Neural progenitor cell (in vitro differentiated cells): ENCODE data around the gene TMEM30B. TPM values are rescaled to one million over a fixed set of nuclear protein-coding genes. Genes with fewer than 3 reads are reported as not detected.

Experiments
- DNase-seq: peaks from one replicate; pipeline ENCODE4 v3.0.0-alpha.2; 2016; ENCODE audit warnings: low spot score
- H2AFZ ChIP-seq: fragments of 200-600 bp; sonication (generic); replicated peaks from 2 replicates; pipeline ENCODE4 v1.6.1; 2016; ENCODE audit warnings: antibody characterized with exemption
- H3F3A ChIP-seq: fragments of 200-600 bp; sonication (generic); 2 replicates; pipeline ENCODE4 v1.6.1; 2016; ENCODE audit warnings: antibody characterized with exemption, low read depth
- H3K27ac ChIP-seq: fragments of 200-600 bp; sonication (generic); 2 replicates; pipeline ENCODE4 v1.5.1; 2016; ENCODE audit warnings: mild to moderate bottlenecking
- H3K27me3 ChIP-seq: fragments of 200-600 bp; sonication (generic); 2 replicates; pipeline ENCODE4 v1.6.1; 2016; ENCODE audit warnings: mild to moderate bottlenecking, moderate library complexity
- H3K36me3 ChIP-seq: fragments of 200-600 bp; sonication (generic); 2 replicates; pipeline ENCODE4 v1.5.1; 2016
- H3K4me1 ChIP-seq: fragments of 200-600 bp; sonication (generic); 2 replicates; pipeline ENCODE4 v1.6.1; 2016; ENCODE audit warnings: mixed run types
- H3K4me2 ChIP-seq: fragments of 200-600 bp; sonication (generic); 2 replicates; pipeline ENCODE4 v1.6.1; 2016
- H3K4me3 ChIP-seq: fragments of 200-600 bp; sonication (generic); 2 replicates; pipeline ENCODE4 v1.5.1; 2016
- H3K79me2 ChIP-seq: fragments of 200-600 bp; sonication (generic); 2 replicates; pipeline ENCODE4 v1.6.1; 2016; ENCODE audit warnings: low read depth
- H3K9ac ChIP-seq: fragments of 200-600 bp; sonication (generic); 2 replicates; pipeline ENCODE4 v1.6.1; 2016
- H3K9me3 ChIP-seq: fragments of 200-600 bp; sonication (generic); 2 replicates; pipeline ENCODE4 v1.5.1; 2016; ENCODE audit warnings: low read depth
- H4K20me1 ChIP-seq: fragments of 200-600 bp; sonication (generic); 2 replicates; pipeline ENCODE4 v1.6.1; 2016; ENCODE audit warnings: low read depth
- H3K27ac Mint-ChIP-seq: 3 replicates; pipeline ENCODE4 v1.8.0; 2021; ENCODE audit warnings: mixed read lengths
- H3K27me3 Mint-ChIP-seq: 2 replicates; pipeline ENCODE4 v1.8.0; 2022; ENCODE audit warnings: low read depth, mild to moderate bottlenecking, inconsistent platforms, moderate library complexity, mixed read lengths; ENCODE audit not compliant: insufficient read depth
- H3K36me3 Mint-ChIP-seq: 3 replicates; pipeline ENCODE4 v1.8.0; 2021; ENCODE audit warnings: mixed read lengths
- H3K4me1 Mint-ChIP-seq: 3 replicates; pipeline ENCODE4 v1.8.0; 2021; ENCODE audit warnings: mixed read lengths
- H3K4me3 Mint-ChIP-seq: 3 replicates; pipeline ENCODE4 v1.8.0; 2021; ENCODE audit warnings: mild to moderate bottlenecking, moderate library complexity, mixed read lengths
- H3K9me3 Mint-ChIP-seq: 3 replicates; pipeline ENCODE4 v1.8.0; 2020; ENCODE audit warnings: mixed read lengths
- CTCF ChIP-seq: fragments of 200-600 bp; sonication (generic); IDR thresholded peaks from 2 replicates; pipeline ENCODE4 v1.5.1; 2017; ENCODE audit warnings: antibody characterized with exemption, mild to moderate bottlenecking
- EZH2 ChIP-seq: fragments of 200-600 bp; sonication (generic); IDR thresholded peaks from 2 replicates; pipeline ENCODE4 v1.6.1; 2017; ENCODE audit warnings: antibody characterized with exemption, mild to moderate bottlenecking, moderate library complexity
- EZH2phosphoT487 ChIP-seq: fragments of 200-600 bp; sonication (generic); IDR thresholded peaks from 2 replicates; pipeline ENCODE4 v1.6.1; 2017; ENCODE audit warnings: antibody characterized with exemption
- total RNA-seq: library from RNA; depleted of rRNA; stranded (reverse); fragments of >200 nt; gene quantifications from 2 replicates; pipeline ENCODE4 v1.2.3, GENCODE V29; 2015; ENCODE audit warnings: low replicate concordance

Gene TMEM30B
- total RNA-seq, 1 donor from 2014 or later = 0.07 TPM

GRCh38 chr14:61288228-61288627, 7.1 kb upstream of the TMEM30B start:
- Histone ChIP-seq H3K4me2 (no peak overlapping the region), H3K27me3 (peaks cover 12% of the 10 kb centered on the region), H2AFZ (no peak overlapping the region), H3K79me2 (no peaks in the 10 kb centered on the region), H3K9me3 (no peaks in the 10 kb centered on the region), H3K27ac (no peak overlapping the region), H4K20me1 (no peaks in the 10 kb centered on the region), H3K9ac (no peak overlapping the region), H3K4me3 (no peak overlapping the region), H3F3A (no peaks in the 10 kb centered on the region), H3K4me1 (no peaks in the 10 kb centered on the region), H3K36me3 (no peaks in the 10 kb centered on the region)
- Mint-ChIP-seq H3K36me3 (no peaks in the 10 kb centered on the region), H3K9me3 (no peaks in the 10 kb centered on the region), H3K4me1 (peaks cover 3% of the 10 kb centered on the region), H3K27me3 (peaks cover 9% of the 10 kb centered on the region), H3K4me3 (no peak overlapping the region), H3K27ac (no peak overlapping the region)
- no peak for TF ChIP-seq EZH2phosphoT487
- no peak for DNase-seq

- H3K4me2 ChIP-seq = no peak overlapping the region
- no peaks in the 10 kb centered on the region for H3K9me3 Mint-ChIP-seq
- no peak overlapping the region for H2AFZ ChIP-seq
- H3K4me3 ChIP-seq = no peak overlapping the region
- TF ChIP-seq EZH2 (no peak), CTCF (no peak), EZH2phosphoT487 (no peak)
- peaks cover 3% of the 10 kb centered on the region for H3K4me1 Mint-ChIP-seq
- no peak overlapping the region for H3K9ac ChIP-seq
- peaks cover 11% of the 10 kb centered on the region for H3K27me3 Mint-ChIP-seq
- no peak overlapping the region for H3K27ac Mint-ChIP-seq
- H3K36me3 Mint-ChIP-seq = no peaks in the 10 kb centered on the region
- H3K36me3 ChIP-seq = no peaks in the 10 kb centered on the region
- DNase-seq = no peak
- H4K20me1 ChIP-seq = no peaks in the 10 kb centered on the region
- H3K27ac ChIP-seq = no peak overlapping the region
- H3K4me3 Mint-ChIP-seq = no peak overlapping the region
- H3K4me1 ChIP-seq = no peaks in the 10 kb centered on the region
- H3K9me3 ChIP-seq = no peaks in the 10 kb centered on the region
- H3F3A ChIP-seq = no peaks in the 10 kb centered on the region
- peaks cover 23% of the 10 kb centered on the region for H3K27me3 ChIP-seq
- no peaks in the 10 kb centered on the region for H3K79me2 ChIP-seq
These were observed 6.1 kb upstream of the TMEM30B start for GRCh38 chr14:61287196-61287595.

GRCh38 chr14:61285364-61285763, 4.2 kb upstream of the TMEM30B start:
- Histone ChIP-seq H3K79me2 (no peaks in the 10 kb centered on the region), H3F3A (no peaks in the 10 kb centered on the region), H3K27me3 (peaks cover 41% of the 10 kb centered on the region), H3K4me1 (no peaks in the 10 kb centered on the region), H3K36me3 (no peaks in the 10 kb centered on the region), H3K9ac (no peak overlapping the region), H3K4me2 (no peak overlapping the region), H3K4me3 (no peak overlapping the region), H3K27ac (no peak overlapping the region), H2AFZ (no peak overlapping the region), H3K9me3 (no peaks in the 10 kb centered on the region), H4K20me1 (no peaks in the 10 kb centered on the region)
- Mint-ChIP-seq H3K4me3 (no peak overlapping the region), H3K9me3 (peaks cover 2% of the 10 kb centered on the region), H3K27ac (no peak overlapping the region), H3K36me3 (no peaks in the 10 kb centered on the region), H3K4me1 (peaks cover 5% of the 10 kb centered on the region), H3K27me3 (peaks cover 21% of the 10 kb centered on the region)
- DNase-seq = no peak
- TF ChIP-seq EZH2 = no peak
- no peak for TF ChIP-seq EZH2phosphoT487
- TF ChIP-seq CTCF = no peak

- Histone ChIP-seq H3K9ac (no peak overlapping the region), H3K4me1 (no peaks in the 10 kb centered on the region), H3K4me3 (no peak overlapping the region), H3K27ac (no peak overlapping the region), H3K27me3 (peaks cover 55% of the 10 kb centered on the region), H4K20me1 (no peaks in the 10 kb centered on the region), H2AFZ (no peak overlapping the region), H3K9me3 (no peaks in the 10 kb centered on the region), H3K36me3 (no peaks in the 10 kb centered on the region), H3K79me2 (no peaks in the 10 kb centered on the region), H3K4me2 (no peak overlapping the region), H3F3A (no peaks in the 10 kb centered on the region)
- TF ChIP-seq EZH2 (no peak), CTCF (no peak), EZH2phosphoT487 (no peak)
- Mint-ChIP-seq H3K27ac (no peak overlapping the region), H3K4me3 (no peak overlapping the region), H3K9me3 (peaks cover 7% of the 10 kb centered on the region), H3K4me1 (peaks cover 5% of the 10 kb centered on the region), H3K36me3 (no peaks in the 10 kb centered on the region), H3K27me3 (peaks cover 34% of the 10 kb centered on the region)
- no peak for DNase-seq
These were observed 2.9 kb upstream of the TMEM30B start for GRCh38 chr14:61284001-61284400.
